BE2C (cell line): ENCODE measurements around the gene PDCD6IP.

Experiments used
- DNase-seq: peaks from one replicate; pipeline ENCODE4 v3.0.0-alpha.2; 2020
- H3K27me3 ChIP-seq: fragments of 250-450 bp; sonication (Bioruptor Pico); 2 replicates; pipeline ENCODE4 v1.5.1; 2020; ENCODE audit warnings: mild to moderate bottlenecking
- H3K36me3 ChIP-seq: fragments of 250-450 bp; sonication (Bioruptor Pico); 2 replicates; pipeline ENCODE4 v1.5.1; 2020; ENCODE audit warnings: mild to moderate bottlenecking
- H3K4me1 ChIP-seq: fragments of 250-450 bp; sonication (Bioruptor Pico); 2 replicates; pipeline ENCODE4 v1.5.1; 2020
- H3K4me3 ChIP-seq: 2 replicates; pipeline ENCODE4 v1.5.1; 2011; ENCODE audit warnings: low read depth, low read length
- H3K9me3 ChIP-seq: fragments of 250-450 bp; sonication (Bioruptor Pico); 2 replicates; pipeline ENCODE4 v1.5.1; 2020
- TF ChIP-seq, protein P1 (sequence below): IDR thresholded peaks from 2 replicates; pipeline ENCODE4 v1.5.1; 2012; ENCODE audit warnings: mild to moderate bottlenecking, low read depth, low read length

Gene PDCD6IP

DNA sequence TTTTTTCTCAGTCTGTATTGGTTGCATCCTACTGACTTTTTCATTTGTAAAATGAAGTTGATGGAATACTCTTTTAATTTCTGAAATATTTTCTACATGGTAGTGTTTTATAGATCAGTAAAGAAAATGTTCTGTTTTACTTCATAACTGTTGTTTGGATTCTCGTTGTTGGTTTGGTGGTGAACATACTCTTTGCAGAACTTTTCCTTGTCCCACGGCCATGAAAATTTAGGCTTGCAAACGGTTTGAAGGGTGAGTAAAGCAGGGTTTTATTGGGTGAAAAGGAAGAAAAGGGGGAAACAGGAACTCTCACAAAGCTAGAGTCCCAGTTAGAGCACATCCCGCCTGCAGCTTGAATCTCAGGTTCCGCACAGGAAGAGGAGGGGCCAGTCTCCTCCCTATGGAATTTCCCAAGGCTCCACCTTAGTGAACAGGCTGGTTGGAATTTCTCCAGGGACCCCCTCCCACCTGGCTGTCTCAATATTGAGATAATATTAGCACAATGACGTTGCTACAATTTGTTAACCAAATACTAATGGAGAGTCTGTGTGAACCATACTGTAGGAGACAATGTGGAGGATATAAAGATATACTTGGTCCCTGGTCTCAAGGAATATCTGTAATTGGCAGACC is 5.6 kb downstream of the PDCD6IP start:
- Histone ChIP-seq H3K36me3 (no peaks in the 10 kb centered on the region), H3K4me1 (no peaks in the 10 kb centered on the region), H3K9me3 (no peaks in the 10 kb centered on the region), H3K27me3 (no peaks in the 10 kb centered on the region), H3K4me3 (no peak overlapping the region)
- no peak for DNase-seq
- TF ChIP-seq, protein P1, sequence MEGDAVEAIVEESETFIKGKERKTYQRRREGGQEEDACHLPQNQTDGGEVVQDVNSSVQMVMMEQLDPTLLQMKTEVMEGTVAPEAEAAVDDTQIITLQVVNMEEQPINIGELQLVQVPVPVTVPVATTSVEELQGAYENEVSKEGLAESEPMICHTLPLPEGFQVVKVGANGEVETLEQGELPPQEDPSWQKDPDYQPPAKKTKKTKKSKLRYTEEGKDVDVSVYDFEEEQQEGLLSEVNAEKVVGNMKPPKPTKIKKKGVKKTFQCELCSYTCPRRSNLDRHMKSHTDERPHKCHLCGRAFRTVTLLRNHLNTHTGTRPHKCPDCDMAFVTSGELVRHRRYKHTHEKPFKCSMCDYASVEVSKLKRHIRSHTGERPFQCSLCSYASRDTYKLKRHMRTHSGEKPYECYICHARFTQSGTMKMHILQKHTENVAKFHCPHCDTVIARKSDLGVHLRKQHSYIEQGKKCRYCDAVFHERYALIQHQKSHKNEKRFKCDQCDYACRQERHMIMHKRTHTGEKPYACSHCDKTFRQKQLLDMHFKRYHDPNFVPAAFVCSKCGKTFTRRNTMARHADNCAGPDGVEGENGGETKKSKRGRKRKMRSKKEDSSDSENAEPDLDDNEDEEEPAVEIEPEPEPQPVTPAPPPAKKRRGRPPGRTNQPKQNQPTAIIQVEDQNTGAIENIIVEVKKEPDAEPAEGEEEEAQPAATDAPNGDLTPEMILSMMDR, result no peak

DNA sequence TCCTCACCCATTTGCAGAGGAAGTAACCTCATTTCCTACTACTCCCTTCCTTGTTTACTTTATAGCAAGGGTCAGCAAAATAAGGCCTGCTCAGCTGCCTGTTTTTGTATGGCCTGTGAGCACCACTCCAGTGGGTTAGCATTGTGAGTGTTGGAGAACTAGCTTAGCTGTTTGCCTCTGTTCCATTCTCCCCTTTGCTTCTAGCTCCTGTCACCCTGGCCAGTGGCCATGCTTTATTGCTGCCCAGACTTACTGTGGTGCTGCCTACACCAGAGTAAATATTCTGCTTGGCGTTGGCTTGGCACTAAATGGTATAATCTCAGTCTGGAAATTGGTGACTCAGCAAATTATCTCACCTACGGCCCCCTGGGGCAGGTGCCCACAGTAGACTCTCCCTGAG is 8.8 kb downstream of the PDCD6IP start:
- Histone ChIP-seq H3K36me3 (no peaks in the 10 kb centered on the region), H3K4me3 (no peak overlapping the region), H3K27me3 (no peaks in the 10 kb centered on the region), H3K9me3 (no peaks in the 10 kb centered on the region), H3K4me1 (no peaks in the 10 kb centered on the region)
- no peak for DNase-seq
- TF ChIP-seq, protein P1, result no peak

DNA sequence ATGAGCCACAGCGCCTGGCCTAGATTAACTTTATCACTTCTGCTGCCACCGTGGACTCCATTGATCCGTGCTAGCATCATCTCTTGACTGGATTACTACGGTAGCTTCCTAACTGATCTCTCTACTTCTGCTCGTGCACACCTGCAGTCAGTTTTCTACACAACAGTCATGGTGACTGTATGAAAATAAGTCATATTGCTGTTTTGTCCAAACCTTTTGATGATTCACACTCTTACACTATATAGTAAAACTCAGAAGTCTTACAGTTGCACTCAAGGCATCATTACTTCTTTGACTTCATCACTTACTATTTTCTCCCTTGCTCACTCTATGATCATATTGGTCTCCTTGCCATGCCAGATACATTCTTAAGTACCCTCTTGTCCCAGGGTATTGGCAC is 10.1 kb downstream of the PDCD6IP start:
- Histone ChIP-seq H3K27me3 (no peaks in the 10 kb centered on the region), H3K4me1 (no peaks in the 10 kb centered on the region), H3K4me3 (no peak overlapping the region), H3K9me3 (no peaks in the 10 kb centered on the region), H3K36me3 (no peaks in the 10 kb centered on the region)
- TF ChIP-seq, protein P1, result no peak
- DNase-seq, result no peak

DNA sequence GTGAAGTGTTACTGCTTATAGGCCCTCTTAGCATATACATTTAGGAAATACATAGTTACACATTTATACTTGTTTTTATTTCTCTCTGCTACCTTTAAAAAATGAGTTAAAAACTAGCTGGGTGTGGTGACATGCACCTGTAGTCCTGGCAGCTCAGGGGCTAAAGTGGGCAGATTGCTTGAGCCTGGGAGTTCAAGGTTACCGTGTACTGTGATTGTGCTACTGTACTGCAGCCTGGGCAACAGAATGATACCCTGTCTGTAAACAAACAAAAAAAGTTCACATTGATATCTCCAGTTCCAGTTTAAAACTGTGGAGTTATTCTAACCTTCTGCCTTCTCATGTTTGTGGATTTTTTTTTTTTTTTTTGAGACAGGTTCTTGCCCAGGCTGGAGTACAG is 12.1 kb downstream of the PDCD6IP start:
- H3K9me3 ChIP-seq, result no peaks in the 10 kb centered on the region
- H3K4me1 ChIP-seq, result no peaks in the 10 kb centered on the region
- no peak overlapping the region for H3K4me3 ChIP-seq
- no peaks in the 10 kb centered on the region for H3K36me3 ChIP-seq
- TF ChIP-seq, protein P1, result no peak
- no peak for DNase-seq
- H3K27me3 ChIP-seq, result no peaks in the 10 kb centered on the region

DNA sequence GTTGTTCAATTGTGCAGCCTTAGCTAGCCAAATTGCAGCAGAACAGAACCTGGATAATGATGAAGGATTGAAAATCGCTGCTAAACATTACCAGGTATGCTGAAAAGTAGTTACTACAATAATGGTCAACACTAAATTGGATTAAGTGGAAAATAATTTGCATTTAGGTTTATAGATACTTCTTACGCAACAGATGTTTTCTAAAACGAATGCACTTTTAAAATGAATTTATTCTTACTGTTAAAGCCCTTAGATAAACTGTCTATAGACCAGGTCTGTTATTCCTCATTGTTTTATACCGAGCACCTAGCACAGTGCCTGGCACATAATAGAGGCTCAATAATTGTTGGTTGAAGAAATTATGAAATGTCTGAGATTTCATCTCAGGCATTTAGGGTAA is 23.6 kb downstream of the PDCD6IP start:
- Histone ChIP-seq H3K36me3 (no peaks in the 10 kb centered on the region; the same call in 1 of the 2 replicates), H3K4me1 (no peaks in the 10 kb centered on the region), H3K9me3 (no peaks in the 10 kb centered on the region), H3K27me3 (no peaks in the 10 kb centered on the region), H3K4me3 (no peak overlapping the region)
- TF ChIP-seq, protein P1, result no peak
- no peak for DNase-seq

DNA sequence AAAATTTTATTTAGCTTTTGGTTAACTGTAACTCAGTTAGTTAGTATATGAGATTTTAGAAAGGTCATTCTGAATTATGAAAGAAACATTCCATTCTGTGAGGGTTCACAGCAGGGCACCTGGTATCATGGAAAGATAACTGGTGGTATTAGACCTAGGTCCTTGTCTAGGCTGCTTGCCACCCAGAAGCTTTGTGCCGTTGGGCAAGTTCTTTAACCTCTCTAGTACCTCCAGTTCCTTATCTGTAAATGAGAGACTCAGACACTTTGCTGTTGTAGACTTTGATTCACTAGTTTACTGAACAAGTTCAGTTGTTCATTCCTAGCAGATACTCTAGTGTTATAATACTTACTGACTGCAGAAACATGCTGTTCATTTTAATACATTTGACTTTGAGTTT is 25.4 kb downstream of the PDCD6IP start:
- DNase-seq, result no peak
- Histone ChIP-seq H3K36me3 (no peaks in the 10 kb centered on the region; the same call in 1 of the 2 replicates), H3K9me3 (no peaks in the 10 kb centered on the region), H3K4me1 (no peaks in the 10 kb centered on the region), H3K27me3 (no peaks in the 10 kb centered on the region), H3K4me3 (no peak overlapping the region)
- TF ChIP-seq, protein P1, result no peak
